GM12878 (cell line): ENCODE measurements around the gene KIF5A. TPM values are rescaled to one million over a fixed set of nuclear protein-coding genes. Genes with fewer than 3 reads are reported as not detected.

Source experiments
- ATF7 ChIP-seq: fragments of 450-650 bp; IDR thresholded peaks from 2 replicates; pipeline ENCODE4 v1.6.1; 2016; ENCODE audit warnings: low read depth, mild to moderate bottlenecking
- CEBPZ ChIP-seq: fragments of 150-350 bp; IDR thresholded peaks from 2 replicates; pipeline ENCODE4 v1.6.1; 2016; ENCODE audit warnings: low read depth, low read length
- CHD2 ChIP-seq: IDR thresholded peaks from 2 replicates; pipeline ENCODE4 v1.6.1; 2011; ENCODE audit warnings: low read depth, low read length, improper control_type of control experiment, borderline replicate concordance
- JUND ChIP-seq: IDR thresholded peaks from 2 replicates; pipeline ENCODE4 v1.6.1; 2012; ENCODE audit warnings: low read depth, mild to moderate bottlenecking, low read length, improper control_type of control experiment, moderate library complexity
- POLR2A ChIP-seq: IDR thresholded peaks from 2 replicates; pipeline ENCODE4 v1.6.1; 2011; ENCODE audit warnings: low read depth, mild to moderate bottlenecking, low read length
- RAD51 ChIP-seq: fragments of 450-650 bp; IDR thresholded peaks from 2 replicates; pipeline ENCODE4 v1.6.1; 2016; ENCODE audit warnings: moderate library complexity, mild to moderate bottlenecking, inconsistent platforms
- SIN3A ChIP-seq: IDR thresholded peaks from 2 replicates; pipeline ENCODE4 v1.6.1; 2012; ENCODE audit warnings: low read depth, low read length, improper control_type of control experiment
- ZBED1 ChIP-seq: IDR thresholded peaks from 2 replicates; pipeline ENCODE4 v1.6.1; 2016; ENCODE audit warnings: borderline replicate concordance
- ZNF274 ChIP-seq: IDR thresholded peaks from one replicate; pipeline ENCODE4 v1.8.0; 2011; ENCODE audit not compliant: insufficient read length, insufficient read depth
- polyA plus RNA-seq, 11 experiments: library from polyadenylated mRNA; depleted of rRNA in 4 of 11; unstranded in 6 of 11; stranded (reverse) in 5 of 11; fragments of >200 nt; fragmentation: Nextera tagmentation in 4 of 11; fragmentation: Illumina TruSeq in 1 of 11; extraction: Ambion mirVana in 4 of 11; extraction: Trizol in 1 of 11; gene quantifications; 1 replicate in 1 of 11; 2 replicates in 10 of 11; pipeline versions ENCODE4 v1.2.1 to v1.2.3, GENCODE V29; 2011 to 2016; ENCODE audit warnings: inconsistent platforms in 2 of 11, missing spikeins in 2 of 11, low read depth in 1 of 11
- total RNA-seq, 4 experiments: library from RNA; depleted of rRNA in 3 of 4; stranded (reverse); fragments of >200 nt in 3 of 4; fragmentation: Illumina TruSeq in 1 of 4; extraction: Trizol in 1 of 4; gene quantifications; 2 replicates each; pipeline versions ENCODE4 v1.2.1 to v1.2.3, GENCODE V29; 2013 to 2021
- TF ChIP-seq, protein P1 (sequence below): fragments of 450-650 bp; IDR thresholded peaks from 2 replicates; pipeline ENCODE4 v1.6.1; 2017; ENCODE audit warnings: low read depth, mild to moderate bottlenecking, moderate library complexity
- TF ChIP-seq, protein P2 (sequence below): fragments of 450-650 bp; IDR thresholded peaks from 2 replicates; pipeline ENCODE4 v1.6.1; 2016; ENCODE audit warnings: mild to moderate bottlenecking
- TF ChIP-seq, protein P3 (sequence below): fragments of 450-650 bp; IDR thresholded peaks from 2 replicates; pipeline ENCODE4 v1.6.1; 2017; ENCODE audit warnings: mild to moderate bottlenecking, moderate library complexity

The KIF5A gene
- total and polyA plus RNA-seq, 10 of the 15 experiments (the other 5 are each of a cell fraction or from before 2014, with no cell fraction given): 0.35 to 2.9 (median 0.97) TPM

GRCh38 chr12:57620245-57620935 is 70.5 kb downstream of the KIF5A start (continued):
- TF ChIP-seq, protein P1, sequence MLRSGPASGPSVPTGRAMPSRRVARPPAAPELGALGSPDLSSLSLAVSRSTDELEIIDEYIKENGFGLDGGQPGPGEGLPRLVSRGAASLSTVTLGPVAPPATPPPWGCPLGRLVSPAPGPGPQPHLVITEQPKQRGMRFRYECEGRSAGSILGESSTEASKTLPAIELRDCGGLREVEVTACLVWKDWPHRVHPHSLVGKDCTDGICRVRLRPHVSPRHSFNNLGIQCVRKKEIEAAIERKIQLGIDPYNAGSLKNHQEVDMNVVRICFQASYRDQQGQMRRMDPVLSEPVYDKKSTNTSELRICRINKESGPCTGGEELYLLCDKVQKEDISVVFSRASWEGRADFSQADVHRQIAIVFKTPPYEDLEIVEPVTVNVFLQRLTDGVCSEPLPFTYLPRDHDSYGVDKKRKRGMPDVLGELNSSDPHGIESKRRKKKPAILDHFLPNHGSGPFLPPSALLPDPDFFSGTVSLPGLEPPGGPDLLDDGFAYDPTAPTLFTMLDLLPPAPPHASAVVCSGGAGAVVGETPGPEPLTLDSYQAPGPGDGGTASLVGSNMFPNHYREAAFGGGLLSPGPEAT: no peak
- no peak for TF ChIP-seq CHD2
- no peak for TF ChIP-seq RAD51
- TF ChIP-seq, protein P2, sequence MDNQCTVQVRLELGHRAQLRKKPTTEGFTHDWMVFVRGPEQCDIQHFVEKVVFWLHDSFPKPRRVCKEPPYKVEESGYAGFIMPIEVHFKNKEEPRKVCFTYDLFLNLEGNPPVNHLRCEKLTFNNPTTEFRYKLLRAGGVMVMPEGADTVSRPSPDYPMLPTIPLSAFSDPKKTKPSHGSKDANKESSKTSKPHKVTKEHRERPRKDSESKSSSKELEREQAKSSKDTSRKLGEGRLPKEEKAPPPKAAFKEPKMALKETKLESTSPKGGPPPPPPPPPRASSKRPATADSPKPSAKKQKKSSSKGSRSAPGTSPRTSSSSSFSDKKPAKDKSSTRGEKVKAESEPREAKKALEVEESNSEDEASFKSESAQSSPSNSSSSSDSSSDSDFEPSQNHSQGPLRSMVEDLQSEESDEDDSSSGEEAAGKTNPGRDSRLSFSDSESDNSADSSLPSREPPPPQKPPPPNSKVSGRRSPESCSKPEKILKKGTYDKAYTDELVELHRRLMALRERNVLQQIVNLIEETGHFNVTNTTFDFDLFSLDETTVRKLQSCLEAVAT: no peak
- no peak for TF ChIP-seq ZBED1
- no peak for TF ChIP-seq JUND
- TF ChIP-seq ATF7: no peak
- TF ChIP-seq ZNF274: no peak
- no peak for TF ChIP-seq SIN3A
- no peak for TF ChIP-seq POLR2A
- TF ChIP-seq, protein P3, sequence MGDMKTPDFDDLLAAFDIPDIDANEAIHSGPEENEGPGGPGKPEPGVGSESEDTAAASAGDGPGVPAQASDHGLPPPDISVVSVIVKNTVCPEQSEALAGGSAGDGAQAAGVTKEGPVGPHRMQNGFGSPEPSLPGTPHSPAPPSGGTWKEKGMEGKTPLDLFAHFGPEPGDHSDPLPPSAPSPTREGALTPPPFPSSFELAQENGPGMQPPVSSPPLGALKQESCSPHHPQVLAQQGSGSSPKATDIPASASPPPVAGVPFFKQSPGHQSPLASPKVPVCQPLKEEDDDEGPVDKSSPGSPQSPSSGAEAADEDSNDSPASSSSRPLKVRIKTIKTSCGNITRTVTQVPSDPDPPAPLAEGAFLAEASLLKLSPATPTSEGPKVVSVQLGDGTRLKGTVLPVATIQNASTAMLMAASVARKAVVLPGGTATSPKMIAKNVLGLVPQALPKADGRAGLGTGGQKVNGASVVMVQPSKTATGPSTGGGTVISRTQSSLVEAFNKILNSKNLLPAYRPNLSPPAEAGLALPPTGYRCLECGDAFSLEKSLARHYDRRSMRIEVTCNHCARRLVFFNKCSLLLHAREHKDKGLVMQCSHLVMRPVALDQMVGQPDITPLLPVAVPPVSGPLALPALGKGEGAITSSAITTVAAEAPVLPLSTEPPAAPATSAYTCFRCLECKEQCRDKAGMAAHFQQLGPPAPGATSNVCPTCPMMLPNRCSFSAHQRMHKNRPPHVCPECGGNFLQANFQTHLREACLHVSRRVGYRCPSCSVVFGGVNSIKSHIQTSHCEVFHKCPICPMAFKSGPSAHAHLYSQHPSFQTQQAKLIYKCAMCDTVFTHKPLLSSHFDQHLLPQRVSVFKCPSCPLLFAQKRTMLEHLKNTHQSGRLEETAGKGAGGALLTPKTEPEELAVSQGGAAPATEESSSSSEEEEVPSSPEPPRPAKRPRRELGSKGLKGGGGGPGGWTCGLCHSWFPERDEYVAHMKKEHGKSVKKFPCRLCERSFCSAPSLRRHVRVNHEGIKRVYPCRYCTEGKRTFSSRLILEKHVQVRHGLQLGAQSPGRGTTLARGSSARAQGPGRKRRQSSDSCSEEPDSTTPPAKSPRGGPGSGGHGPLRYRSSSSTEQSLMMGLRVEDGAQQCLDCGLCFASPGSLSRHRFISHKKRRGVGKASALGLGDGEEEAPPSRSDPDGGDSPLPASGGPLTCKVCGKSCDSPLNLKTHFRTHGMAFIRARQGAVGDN: no peak
- TF ChIP-seq CEBPZ: no peak
